HepG2 (cell line): ENCODE data around the gene ATAD3A.

Experiments used
- CTCF ChIP-seq: sonication (generic); formaldehyde crosslinking; IDR thresholded peaks from 2 replicates; pipeline ENCODE4 v1.5.0; 2020; ENCODE audit warnings: mild to moderate bottlenecking, missing genetic modification reagents, moderate library complexity
- EZH2 ChIP-seq: conservative IDR thresholded peaks from 2 replicates; pipeline ENCODE4 v1.6.1; 2012; ENCODE audit warnings: mild to moderate bottlenecking, low read depth, low read length, moderate library complexity
- FOXM1 ChIP-seq: sonication (generic); formaldehyde crosslinking; IDR thresholded peaks from 2 replicates; pipeline ENCODE4 v1.5.0; 2020; ENCODE audit warnings: missing genetic modification reagents
- FOXP4 ChIP-seq: sonication (generic); formaldehyde crosslinking; IDR thresholded peaks from 2 replicates; pipeline ENCODE4 v1.4.0; 2020; ENCODE audit warnings: missing genetic modification reagents
- SUZ12 ChIP-seq: fragments of 150-350 bp; IDR thresholded peaks from 2 replicates; pipeline ENCODE4 v1.6.1; 2014; ENCODE audit warnings: low read depth, low read length
- ZBTB20 ChIP-seq: sonication (generic); formaldehyde crosslinking; IDR thresholded peaks from 2 replicates; pipeline ENCODE4 v1.8.1; 2023; ENCODE audit warnings: missing genetic modification reagents, low read depth, mild to moderate bottlenecking, borderline replicate concordance
- ZBTB33 ChIP-seq: sonication (generic); formaldehyde crosslinking; IDR thresholded peaks from 2 replicates; pipeline ENCODE4 v1.4.0; 2020; ENCODE audit warnings: missing genetic modification reagents
- ZNF547 ChIP-seq: sonication (generic); formaldehyde crosslinking; IDR thresholded peaks from 2 replicates; pipeline ENCODE4 v1.5.1; 2020; ENCODE audit warnings: mild to moderate bottlenecking, missing genetic modification reagents

DNA sequence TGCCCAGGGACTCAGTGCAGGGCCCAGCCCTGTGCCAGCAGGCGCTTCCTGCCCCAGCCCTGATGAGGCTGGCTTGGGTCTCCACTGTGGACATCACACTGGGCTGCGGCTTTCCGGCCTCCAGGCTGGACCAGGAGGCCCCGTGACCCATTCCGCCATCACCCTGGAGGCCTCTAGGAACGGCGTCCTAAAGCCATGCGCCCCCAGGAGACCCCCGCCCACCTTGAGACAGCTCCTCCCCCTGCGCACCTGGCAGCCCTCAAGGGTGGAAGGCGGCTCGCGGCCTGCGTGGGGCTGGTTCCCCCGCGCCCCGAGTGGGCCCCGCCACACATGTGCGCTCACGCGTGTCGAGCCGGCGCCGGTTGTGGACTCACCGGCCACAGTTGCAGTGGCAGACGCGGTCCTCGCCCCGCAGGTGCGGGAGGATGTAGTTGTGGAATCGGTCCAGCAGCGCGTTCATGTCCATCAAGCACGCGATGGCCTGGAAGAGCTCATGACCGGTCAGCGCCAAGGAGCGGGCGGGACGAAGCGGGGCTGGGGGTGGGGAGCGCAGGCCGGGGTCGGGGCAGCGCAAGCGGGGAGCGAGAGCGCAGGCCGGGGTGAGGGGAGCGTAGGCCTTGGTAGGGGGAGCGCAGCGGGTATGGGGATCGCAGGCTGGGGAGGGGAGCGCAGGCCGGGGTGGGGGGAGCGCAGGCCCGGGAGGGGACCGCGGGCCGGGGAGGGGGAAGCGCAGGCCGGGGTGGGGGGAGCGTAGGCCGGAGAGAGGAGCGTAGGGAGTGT, 27.5 kb downstream of the ATAD3A start:
- no peak for TF ChIP-seq ZBTB33
- no peak for TF ChIP-seq ZNF547 (CRISPR knock-in tag)
- no peak for TF ChIP-seq SUZ12
- no peak for TF ChIP-seq EZH2
- TF ChIP-seq ZBTB20 (CRISPR knock-in tag), result no peak
- TF ChIP-seq FOXM1, result no peak
- TF ChIP-seq FOXP4 (CRISPR knock-in tag), result no peak
- no peak for TF ChIP-seq CTCF (CRISPR knock-in tag)
